Measurements from ENCODE around the gene GPD1L.

The GPD1L gene

GRCh38 chr3:32216172-32216783, 109.9 kb downstream of the GPD1L start:
- Mint-ChIP-seq H3K27me3 (ENCODE audit: low read depth) (no peaks in the 10 kb centered on the region), H3K9me3 (peaks cover 8% of the 10 kb centered on the region), H3K4me1 (ENCODE audit: low read depth) (no peaks in the 10 kb centered on the region), H3K36me3 (ENCODE audit: low read depth) (no peaks in the 10 kb centered on the region), H3K27ac (no peak overlapping the region), H3K4me3 (no peak overlapping the region)
- DNase-seq (ENCODE audit: low spot score) = no peak

- DNase-seq (ENCODE audit: low spot score) = no peak
- Mint-ChIP-seq H3K27me3 (ENCODE audit: low read depth) (no peaks in the 10 kb centered on the region), H3K36me3 (ENCODE audit: low read depth) (no peaks in the 10 kb centered on the region), H3K9me3 (peaks cover 8% of the 10 kb centered on the region), H3K27ac (no peak overlapping the region), H3K4me1 (ENCODE audit: low read depth) (peaks cover 4% of the 10 kb centered on the region), H3K4me3 (no peak overlapping the region)
Measured at GRCh38 chr3:32217339-32217738, 110.9 kb downstream of the GPD1L start.
